ENCODE data around the gene HPCAL1. TPM values are rescaled to one million over a fixed set of nuclear protein-coding genes. Genes with fewer than 3 reads are reported as not detected.

HPCAL1 gene
- total and polyA plus RNA-seq, 2 donors (not counting 1 experiment from before 2014, with no cell fraction given), result 60.3 to 65.1 TPM

DNA sequence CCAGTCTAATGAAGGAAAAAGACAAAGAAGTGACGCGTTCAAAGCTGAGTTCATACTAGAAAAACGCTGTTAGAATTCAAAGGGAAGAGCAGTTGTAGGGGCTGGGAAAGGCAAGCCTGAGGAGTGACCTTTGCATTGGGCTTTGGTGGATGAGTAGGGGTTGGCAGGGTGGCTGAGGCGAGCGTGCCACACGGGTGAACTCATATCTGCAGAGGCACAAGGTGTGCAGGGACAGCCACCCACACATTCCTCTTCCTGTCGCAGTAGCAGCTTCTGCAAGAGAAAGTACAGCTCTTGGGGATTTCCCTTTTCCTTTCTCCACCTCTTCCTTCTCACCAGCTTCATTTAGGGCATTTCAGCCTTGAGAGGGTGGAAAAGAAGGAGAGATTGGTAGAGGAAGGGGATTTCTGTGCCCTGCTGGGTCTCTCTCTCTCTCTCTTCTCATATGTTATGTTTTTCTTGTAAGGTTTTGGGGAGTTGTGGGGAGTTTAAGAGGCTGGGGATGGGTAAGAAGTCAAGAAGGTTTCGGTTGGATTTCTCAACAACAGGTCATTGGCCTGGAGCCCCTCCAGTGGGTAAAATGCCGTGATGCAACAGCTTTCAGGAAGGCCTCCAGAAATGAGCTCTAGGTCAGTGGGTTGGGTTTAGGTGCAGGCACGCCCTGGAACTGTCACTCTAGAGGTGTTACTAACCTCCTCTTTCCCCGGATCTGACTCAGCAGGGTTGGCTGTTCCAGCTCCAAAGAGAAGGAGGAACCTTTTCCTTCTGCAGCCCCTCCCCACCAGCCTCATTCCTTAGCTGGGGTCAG, 105.3 kb downstream of the HPCAL1 start:
- Histone ChIP-seq H3K27ac (ENCODE audit: low read length in 2 of 2) (peak overlapping the region; percentile 0 to 56), H3K9me3 (ENCODE audit: control extremely low read depth in 1 of 3, control insufficient read depth in 2 of 3, insufficient read depth in 1 of 3, low read length in 2 of 3) (peaks cover 0 to 7% (median 5%) of the 10 kb centered on the region in 3 donors), H3K4me2 (replicated peaks; ENCODE audit: low read depth, low read length, poor library complexity, severe bottlenecking) (peak overlapping the region; percentile 78), H3K9ac (ENCODE audit: low read length) (peak overlapping the region; percentile 24), H3K36me3 (replicated peaks in 1 of 2; ENCODE audit: control extremely low read depth in 1 of 2, control insufficient read depth in 1 of 2, extremely low read depth in 1 of 2, insufficient read depth in 2 of 2, low read length in 1 of 2) (peaks cover 0 to 24% of the 10 kb centered on the region in 2 experiments), H3K27me3 (replicated peaks in 1 of 4; ENCODE audit: control extremely low read depth in 1 of 4, control insufficient read depth in 3 of 4, insufficient read depth in 4 of 4, low read length in 3 of 4) (no peaks in the 10 kb centered on the region), H3K4me3 (ENCODE audit: control extremely low read depth in 1 of 5, extremely low read depth in 1 of 5, insufficient read depth in 1 of 5, low read depth in 2 of 5, low read length in 4 of 5) (peak overlapping the region in 2 of 5 experiments; percentile 10 to 12), H3K4me1 (ENCODE audit: control insufficient read depth in 2 of 2, insufficient read depth in 2 of 2, low read length in 2 of 2) (peaks cover 50 to 68% of the 10 kb centered on the region in 2 donors), H3K79me2 (ENCODE audit: control insufficient read depth, insufficient read depth, low read length) (peaks cover 66% of the 10 kb centered on the region), H4K20me1 (ENCODE audit: control insufficient read depth, insufficient read depth, low read length, poor library complexity, severe bottlenecking) (peaks cover 17% of the 10 kb centered on the region), H2AFZ (ENCODE audit: insufficient read depth, low read depth, low read length, poor library complexity, severe bottlenecking) (no peak overlapping the region)
- ChIA-PET POLR2A (interaction anchor here (0.6 to 5.0 kb wide), 9 partner anchors 12 to 138 kb away, joined by 3 to 72 read pairs (median 7); partner anchors contain the start of genes HPCAL1 and ODC1), CTCF (interaction anchor here (0.9 to 9.1 kb wide), 34 partner anchors 9 to 334 kb away, joined by 3 to 207 read pairs (median 12); partner anchors contain the start of genes HPCAL1, ODC1 and RRM2)
- peaks cover 63% of the 10 kb centered on the region for H3K4me1 Mint-ChIP-seq
- no peaks in the 10 kb centered on the region for H3K27me3 Mint-ChIP-seq
- peak overlapping the region; percentile 86 for H3K27ac Mint-ChIP-seq
- TF ChIP-seq, protein P1, sequence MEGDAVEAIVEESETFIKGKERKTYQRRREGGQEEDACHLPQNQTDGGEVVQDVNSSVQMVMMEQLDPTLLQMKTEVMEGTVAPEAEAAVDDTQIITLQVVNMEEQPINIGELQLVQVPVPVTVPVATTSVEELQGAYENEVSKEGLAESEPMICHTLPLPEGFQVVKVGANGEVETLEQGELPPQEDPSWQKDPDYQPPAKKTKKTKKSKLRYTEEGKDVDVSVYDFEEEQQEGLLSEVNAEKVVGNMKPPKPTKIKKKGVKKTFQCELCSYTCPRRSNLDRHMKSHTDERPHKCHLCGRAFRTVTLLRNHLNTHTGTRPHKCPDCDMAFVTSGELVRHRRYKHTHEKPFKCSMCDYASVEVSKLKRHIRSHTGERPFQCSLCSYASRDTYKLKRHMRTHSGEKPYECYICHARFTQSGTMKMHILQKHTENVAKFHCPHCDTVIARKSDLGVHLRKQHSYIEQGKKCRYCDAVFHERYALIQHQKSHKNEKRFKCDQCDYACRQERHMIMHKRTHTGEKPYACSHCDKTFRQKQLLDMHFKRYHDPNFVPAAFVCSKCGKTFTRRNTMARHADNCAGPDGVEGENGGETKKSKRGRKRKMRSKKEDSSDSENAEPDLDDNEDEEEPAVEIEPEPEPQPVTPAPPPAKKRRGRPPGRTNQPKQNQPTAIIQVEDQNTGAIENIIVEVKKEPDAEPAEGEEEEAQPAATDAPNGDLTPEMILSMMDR (IDR thresholded peaks at IDR 0.05), result no peak
- TF ChIP-seq EZH2 (IDR thresholded peaks at IDR 0.05; ENCODE audit: borderline replicate concordance, insufficient read depth, low read depth, low read length, poor library complexity, severe bottlenecking), result no peak
- intact Hi-C loops (cut with micrococcal nuclease), result no loop called here
- no peaks in the 10 kb centered on the region for H3K9me3 Mint-ChIP-seq (ENCODE audit: insufficient read depth)
- DNase-seq, result peak; percentile 60
- no peak for ATAC-seq (ENCODE audit: low read depth)
- H3K4me3 Mint-ChIP-seq, result peak overlapping the region; percentile 86
- WGBS (ENCODE audit: insufficient coverage), result 37% methylated on average over 8 of the region's 11 CpGs
